HEK293T (cell line): ENCODE results near the gene HIRIP3.

Source experiments
- CTCF ChIA-PET: fragments of 350-600 bp; formaldehyde crosslinking; extraction: SDS; loops from one replicate; lab custom pipeline; 2021; ENCODE audit warnings: antibody characterized with exemption, inconsistent platforms; lab: Yijun Ruan, JAX
- POLR2A ChIA-PET: fragments of 350-600 bp; formaldehyde crosslinking; extraction: SDS; loops from one replicate; lab custom pipeline; 2020; ENCODE audit warnings: antibody characterized with exemption, inconsistent platforms; lab: Yijun Ruan, JAX
- DNase-seq: peaks from one replicate; pipeline ENCODE4 v3.0.0; 2012; ENCODE audit warnings: mixed read lengths; ENCODE audit errors: extremely low spot score
- ARNT ChIP-seq: fragments of 450-650 bp; IDR thresholded peaks from 2 replicates; pipeline ENCODE4 v1.6.1; 2017; ENCODE audit warnings: mild to moderate bottlenecking
- BHLHE40 ChIP-seq: fragments of 450-650 bp; IDR thresholded peaks from 2 replicates; pipeline ENCODE4 v1.6.1; 2016; ENCODE audit warnings: mild to moderate bottlenecking, moderate library complexity, borderline replicate concordance
- CTBP1 ChIP-seq: fragments of 450-650 bp; IDR thresholded peaks from 2 replicates; pipeline ENCODE4 v1.6.1; 2016; ENCODE audit warnings: borderline replicate concordance
- ELF4 ChIP-seq: fragments of 450-650 bp; IDR thresholded peaks from 2 replicates; pipeline ENCODE4 v1.6.1; 2017; ENCODE audit warnings: antibody characterized with exemption
- FOXA1 ChIP-seq: fragments of 450-650 bp; IDR thresholded peaks from 2 replicates; pipeline ENCODE4 v1.6.1; 2016; ENCODE audit warnings: mild to moderate bottlenecking
- FOXK2 ChIP-seq: fragments of 450-650 bp; IDR thresholded peaks from 2 replicates; pipeline ENCODE4 v1.6.1; 2016; ENCODE audit warnings: mild to moderate bottlenecking
- FOXM1 ChIP-seq: fragments of 450-650 bp; IDR thresholded peaks from 2 replicates; pipeline ENCODE4 v1.6.1; 2017; ENCODE audit warnings: mild to moderate bottlenecking, borderline replicate concordance
- HDGF ChIP-seq: fragments of 450-650 bp; IDR thresholded peaks from 2 replicates; pipeline ENCODE4 v1.6.1; 2017; ENCODE audit warnings: antibody characterized with exemption, borderline replicate concordance
- L3MBTL2 ChIP-seq: fragments of 450-650 bp; conservative IDR thresholded peaks from 2 replicates; pipeline ENCODE4 v1.6.1; 2016; ENCODE audit warnings: mild to moderate bottlenecking
- LEF1 ChIP-seq: fragments of 450-650 bp; IDR thresholded peaks from 2 replicates; pipeline ENCODE4 v1.6.1; 2017; ENCODE audit warnings: mild to moderate bottlenecking, borderline replicate concordance
- NFRKB ChIP-seq: fragments of 450-650 bp; IDR thresholded peaks from 2 replicates; pipeline ENCODE4 v1.6.1; 2016; ENCODE audit warnings: mild to moderate bottlenecking, moderate library complexity
- SP1 ChIP-seq: fragments of 450-650 bp; IDR thresholded peaks from 2 replicates; pipeline ENCODE4 v1.6.1; 2017
- SUZ12 ChIP-seq: fragments of 450-650 bp; IDR thresholded peaks from 2 replicates; pipeline ENCODE4 v1.6.1; 2016; ENCODE audit warnings: mild to moderate bottlenecking
- TARDBP ChIP-seq: fragments of 450-650 bp; IDR thresholded peaks from 2 replicates; pipeline ENCODE4 v1.6.1; 2016
- ZNF384 ChIP-seq: fragments of 450-650 bp; IDR thresholded peaks from 2 replicates; pipeline ENCODE4 v1.6.1; 2016
- TF ChIP-seq, protein P1 (sequence below): fragments of 450-650 bp; IDR thresholded peaks from 2 replicates; pipeline ENCODE4 v1.6.1; 2016

Gene HIRIP3

DNA sequence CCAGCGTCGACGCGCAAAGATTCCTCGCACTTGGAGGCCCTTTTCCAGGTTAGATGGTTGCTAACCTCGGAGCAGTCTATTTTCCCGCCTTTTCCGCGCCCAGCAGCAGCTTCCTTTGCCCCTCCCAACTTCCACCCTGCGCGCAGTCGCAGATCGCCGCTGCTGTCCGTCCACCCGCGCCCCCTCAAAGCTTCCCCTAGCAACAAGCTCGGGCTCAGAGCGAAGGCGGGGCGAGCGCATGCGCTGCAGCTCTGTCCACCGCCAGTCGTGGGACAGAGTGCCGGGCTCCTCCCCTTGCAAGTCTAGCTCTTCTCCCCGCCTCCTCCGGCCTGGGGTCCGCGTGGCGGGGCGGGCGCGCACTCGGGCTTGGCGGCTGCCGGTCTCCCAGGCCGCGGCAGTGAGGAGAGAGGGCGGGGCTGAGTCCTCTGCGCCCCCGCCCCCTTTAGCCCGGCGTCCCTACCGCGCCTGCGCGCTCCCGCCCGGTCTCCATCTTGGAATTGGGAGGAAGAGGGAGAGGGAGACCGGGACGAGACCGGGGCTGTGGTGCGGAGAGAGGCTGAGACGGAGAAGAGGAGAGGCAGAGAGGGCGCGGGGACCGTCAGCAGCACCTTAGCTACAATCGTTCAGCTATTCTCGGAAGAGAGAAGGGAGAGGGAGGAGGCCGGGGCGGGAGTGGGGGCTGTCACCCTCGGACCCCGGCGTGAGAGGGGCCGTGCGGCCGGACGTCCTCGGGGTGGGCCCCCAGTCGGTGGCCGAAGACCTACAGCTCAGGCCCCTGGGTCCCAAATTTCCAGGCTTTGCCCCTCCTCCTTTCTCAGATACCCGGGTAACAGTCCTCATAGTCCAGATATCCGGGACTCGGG lies 21.8 kb downstream of the HIRIP3 start, which contains the start of gene TAOK2:
Gene TAOK2, plus strand, starts transcription at position 485 of the 863 bp plus-strand sequence. CDS start 3,905 bp downstream, outside the sequence.
- POLR2A ChIA-PET: interaction anchor here (0.6 to 8.8 kb wide), 25 partner anchors 12 to 1025 kb away, joined by 3 to 102 read pairs (median 4); partner anchors contain the start of genes ALDOA, ASPHD1, CDIPT and HIRIP3
- DNase-seq: peak; percentile 100
- no peak for TF ChIP-seq SP1
- no peak for TF ChIP-seq ELF4
- no peak for TF ChIP-seq ARNT
- peak; percentile 100 for TF ChIP-seq L3MBTL2
- no peak for TF ChIP-seq NFRKB
- TF ChIP-seq CTBP1: no peak
- no peak for TF ChIP-seq TARDBP
- TF ChIP-seq HDGF: peak; percentile 98; the same call in 1 of the 2 replicates
- CTCF ChIA-PET: interaction anchor here (0.6 to 3.0 kb wide), 6 partner anchors 12 to 125 kb away, joined by 3 to 14 read pairs (median 6); partner anchors contain the start of gene TMEM219

DNA sequence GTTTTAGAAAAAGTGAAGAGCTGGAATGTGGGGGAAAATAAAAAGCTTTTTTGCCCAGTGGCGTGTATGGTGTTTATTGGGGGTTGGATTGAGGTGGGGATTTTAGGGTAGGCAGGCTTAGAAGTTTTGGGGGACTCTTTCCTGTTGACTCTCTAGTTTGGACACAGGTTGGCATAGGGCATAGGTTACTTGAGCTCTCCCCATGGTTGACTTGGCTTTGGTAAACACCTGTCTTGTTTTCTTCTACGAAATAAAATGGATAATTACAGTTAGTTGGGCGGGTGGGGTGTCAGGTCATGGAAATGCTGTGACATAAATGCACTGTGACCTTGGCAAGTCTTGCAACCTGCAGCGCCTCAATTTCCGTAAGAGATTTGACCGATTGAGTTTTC lies 22.4 kb downstream of the HIRIP3 start:
- ChIA-PET POLR2A (interaction anchor here (0.6 to 8.8 kb wide), 26 partner anchors 11 to 1025 kb away, joined by 3 to 102 read pairs (median 4); partner anchors contain the start of genes ALDOA, ASPHD1, CDIPT and HIRIP3), CTCF (interaction anchor here (0.6 to 3.0 kb wide), 6 partner anchors 11 to 125 kb away, joined by 3 to 14 read pairs (median 6); partner anchors contain the start of gene TMEM219)
- no peak for TF ChIP-seq NFRKB
- no peak for TF ChIP-seq TARDBP
- no peak for TF ChIP-seq HDGF
- no peak for TF ChIP-seq ZNF384
- no peak for TF ChIP-seq FOXM1
- no peak for TF ChIP-seq SUZ12
- no peak for TF ChIP-seq FOXK2
- TF ChIP-seq, protein P1, sequence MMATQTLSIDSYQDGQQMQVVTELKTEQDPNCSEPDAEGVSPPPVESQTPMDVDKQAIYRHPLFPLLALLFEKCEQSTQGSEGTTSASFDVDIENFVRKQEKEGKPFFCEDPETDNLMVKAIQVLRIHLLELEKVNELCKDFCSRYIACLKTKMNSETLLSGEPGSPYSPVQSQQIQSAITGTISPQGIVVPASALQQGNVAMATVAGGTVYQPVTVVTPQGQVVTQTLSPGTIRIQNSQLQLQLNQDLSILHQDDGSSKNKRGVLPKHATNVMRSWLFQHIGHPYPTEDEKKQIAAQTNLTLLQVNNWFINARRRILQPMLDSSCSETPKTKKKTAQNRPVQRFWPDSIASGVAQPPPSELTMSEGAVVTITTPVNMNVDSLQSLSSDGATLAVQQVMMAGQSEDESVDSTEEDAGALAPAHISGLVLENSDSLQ: no peak
- TF ChIP-seq BHLHE40: no peak
- no peak for TF ChIP-seq L3MBTL2
- no peak for TF ChIP-seq FOXA1
- no peak for DNase-seq

DNA sequence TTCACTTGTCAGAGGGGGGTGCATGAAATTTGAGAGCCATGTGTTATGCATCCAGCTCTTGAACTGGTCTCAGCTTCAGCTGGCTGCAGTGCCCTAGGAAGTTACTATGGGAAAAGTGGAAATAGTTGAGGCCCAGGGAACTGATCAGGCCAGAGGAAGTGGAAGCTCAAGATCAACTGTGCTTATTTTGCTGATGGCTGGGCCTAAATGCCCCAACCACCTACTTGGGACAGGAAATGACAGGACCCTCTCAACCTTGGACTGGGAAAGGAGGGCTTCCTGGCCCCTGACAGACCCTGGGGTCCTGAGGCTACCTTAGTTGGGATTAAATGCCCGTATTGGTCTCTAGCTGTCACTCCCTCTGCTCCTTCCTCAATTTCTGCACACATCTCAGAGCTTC lies 22.9 kb downstream of the HIRIP3 start:
- ChIA-PET CTCF (interaction anchor here (0.6 to 3.0 kb wide), 4 partner anchors 11 to 59 kb away, joined by 3 to 14 read pairs (median 7); partner anchors contain the start of gene TMEM219), POLR2A (interaction anchor here (0.9 to 8.8 kb wide), 8 partner anchors 11 to 168 kb away, joined by 3 to 102 read pairs (median 6); partner anchors contain the start of genes CDIPT, KCTD13, MAZ and TMEM219)
- TF ChIP-seq FOXM1: no peak
- TF ChIP-seq TARDBP: no peak
- TF ChIP-seq BHLHE40: no peak
- no peak for TF ChIP-seq SP1
- no peak for TF ChIP-seq ZNF384
- TF ChIP-seq NFRKB: no peak
- DNase-seq: no peak

DNA sequence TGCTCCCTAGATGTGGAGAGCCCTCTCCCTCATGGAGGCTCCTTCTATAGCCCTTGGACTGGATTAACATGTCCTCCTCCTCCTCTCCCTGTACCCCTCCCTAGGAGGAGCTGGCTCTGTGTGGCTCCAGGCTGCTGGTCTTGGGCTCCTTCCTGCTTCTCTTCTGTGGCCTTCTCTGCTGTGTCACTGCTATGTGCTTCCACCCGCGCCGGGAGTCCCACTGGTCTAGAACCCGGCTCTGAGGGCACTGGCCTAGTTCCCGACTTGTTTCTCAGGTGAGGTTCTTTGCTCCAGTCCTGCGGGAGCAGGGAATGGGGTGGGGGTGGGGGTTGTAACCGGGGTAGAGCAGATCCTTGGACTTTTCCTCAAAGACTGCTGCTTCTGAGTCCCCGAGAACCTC lies 24.1 kb downstream of the HIRIP3 start:
- POLR2A ChIA-PET: interaction anchor here (6.1 to 8.8 kb wide), 2 partner anchors 10 to 44 kb away, joined by 60 to 102 read pairs; partner anchors contain the start of genes KCTD13 and TMEM219
- TF ChIP-seq ARNT (no peak), LEF1 (no peak), L3MBTL2 (no peak), FOXK2 (no peak), FOXA1 (no peak), BHLHE40 (no peak), ELF4 (no peak), ZNF384 (no peak), SUZ12 (no peak), NFRKB (no peak), HDGF (no peak), CTBP1 (no peak)
- TF ChIP-seq, protein P1: no peak
- no peak for DNase-seq
- CTCF ChIA-PET: interaction anchor here (0.6 to 3.0 kb wide), 2 partner anchors 10 to 121 kb away, joined by 4 to 14 read pairs; partner anchors contain the start of gene TMEM219

DNA sequence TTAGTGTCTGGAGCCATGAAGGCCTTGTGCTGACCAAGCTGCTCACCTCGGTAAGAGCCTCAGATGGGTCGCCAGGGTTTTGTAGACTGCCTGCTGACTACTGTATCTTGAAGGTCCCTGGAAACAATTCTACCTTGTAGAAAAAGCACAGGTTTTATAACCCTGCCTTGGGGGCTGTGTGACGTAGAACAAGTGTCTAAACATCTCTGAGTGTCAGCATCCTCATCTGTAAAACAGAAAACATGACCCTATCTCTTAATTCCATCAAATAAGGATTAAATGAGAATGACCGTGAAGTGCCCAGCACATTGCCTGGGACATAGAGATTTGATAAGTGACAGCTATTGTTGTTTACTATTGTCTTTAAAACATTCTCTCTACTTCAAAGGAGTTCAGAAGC lies 27.2 kb downstream of the HIRIP3 start:
- DNase-seq: no peak
- TF ChIP-seq SUZ12: no peak
- TF ChIP-seq HDGF: no peak
- TF ChIP-seq, protein P1: no peak
- TF ChIP-seq ZNF384: no peak
- no peak for TF ChIP-seq FOXK2
- no peak for TF ChIP-seq TARDBP
- no peak for TF ChIP-seq SP1
- TF ChIP-seq L3MBTL2: no peak
- no peak for TF ChIP-seq ELF4
- no peak for TF ChIP-seq NFRKB
- TF ChIP-seq BHLHE40: no peak
- TF ChIP-seq LEF1: no peak
- no peak for TF ChIP-seq CTBP1
- TF ChIP-seq FOXA1: no peak
- no peak for TF ChIP-seq ARNT
- TF ChIP-seq FOXM1: no peak
- ChIA-PET POLR2A (interaction anchor here (1.0 kb wide), 1 partner anchor 15 kb away, joined by 3 read pairs; no protein-coding TSS in a partner anchor), CTCF (no interaction called here)
